HG03097 (cell line): ENCODE data around the gene BBOX1.
"Not testable (repeated sequence)": the region's sequence is repeated elsewhere in the genome, so short reads cannot be mapped to it uniquely, and the experiment has no call there.

Source experiments
- ATAC-seq: cut with Tn5 transposase; IDR thresholded peaks from one replicate; pipeline ENCODE4 v1.9.1; 2021; ENCODE audit not compliant: unreplicated experiment, low FRiP score

The BBOX1 gene

DNA sequence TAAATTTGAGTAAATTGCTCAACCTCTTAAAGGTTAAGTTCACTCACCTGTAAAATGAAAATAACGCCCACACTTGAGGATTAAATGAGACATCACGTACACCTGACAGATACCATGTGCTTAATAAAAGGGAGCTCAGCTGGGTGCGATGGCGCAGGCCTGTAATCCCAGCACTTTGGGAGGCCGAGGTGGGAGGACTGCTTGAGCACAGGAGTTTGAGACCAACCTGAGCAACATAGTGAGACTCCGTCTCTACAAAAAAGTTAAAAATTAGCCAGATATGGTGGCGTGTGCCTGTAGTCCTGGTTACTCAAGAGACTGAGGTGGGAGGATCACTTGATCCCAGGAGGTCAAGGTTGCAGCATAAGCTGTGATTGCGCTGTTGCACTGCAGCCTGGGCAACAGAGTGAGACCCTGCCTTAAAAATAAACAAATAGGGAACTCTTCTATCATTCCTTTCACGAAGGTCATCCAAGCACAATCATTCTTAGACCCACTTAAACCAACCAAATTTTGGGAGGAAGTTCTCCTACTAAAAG is 134.1 kb downstream of the BBOX1 start:
- no peak for ATAC-seq

- not testable (repeated sequence) for ATAC-seq
Measured at GRCh38 chr11:27175562-27175961, 134.9 kb downstream of the BBOX1 start.
